Iris pigment epithelial cell (primary cell): ENCODE measurements around the gene DSCAML1.
"Not testable (repeated sequence)": the region's sequence is repeated elsewhere in the genome, so short reads cannot be mapped to it uniquely, and the experiment has no call there.

Source experiments
- DNase-seq: peaks from one replicate; pipeline ENCODE4 v3.0.0-alpha.2; 2011; ENCODE audit warnings: low read depth

Gene DSCAML1

GRCh38 chr11:117819096-117820040 is 22.4 kb upstream of the DSCAML1 start:
- peak; percentile 72 for DNase-seq

GRCh38 chr11:117818041-117818873 is 21.2 kb upstream of the DSCAML1 start:
- DNase-seq = peak; percentile 81

GRCh38 chr11:117817368-117818040 is 20.5 kb upstream of the DSCAML1 start:
- DNase-seq = peak; percentile 71

- no peak for DNase-seq
Measured at GRCh38 chr11:117816846-117817367, 19.9 kb upstream of the DSCAML1 start.

- DNase-seq = peak; percentile 28
Measured at GRCh38 chr11:117816151-117816741, 19.2 kb upstream of the DSCAML1 start.

- no peak for DNase-seq
Measured at GRCh38 chr11:117815262-117815803, 18.3 kb upstream of the DSCAML1 start.

GRCh38 chr11:117814766-117815261 is 17.8 kb upstream of the DSCAML1 start:
- peak; percentile 48 for DNase-seq

- no peak for DNase-seq
Measured at GRCh38 chr11:117814204-117814765, 17.3 kb upstream of the DSCAML1 start.

- not testable (repeated sequence) for DNase-seq
Measured at GRCh38 chr11:117810056-117810451, 13.0 kb upstream of the DSCAML1 start.

- peak; percentile 33 for DNase-seq
Measured at GRCh38 chr11:117809236-117810055, 12.4 kb upstream of the DSCAML1 start.

- DNase-seq = no peak
Measured at GRCh38 chr11:117808784-117809183, 11.8 kb upstream of the DSCAML1 start.

- peak; percentile 52 for DNase-seq
Measured at GRCh38 chr11:117807482-117808327, 10.7 kb upstream of the DSCAML1 start.

GRCh38 chr11:117806846-117807245 is 9.8 kb upstream of the DSCAML1 start:
- DNase-seq = no peak

- no peak for DNase-seq
Measured at GRCh38 chr11:117805045-117805444, 8.0 kb upstream of the DSCAML1 start.

- no peak for DNase-seq
Measured at GRCh38 chr11:117803896-117804295, 6.9 kb upstream of the DSCAML1 start.

GRCh38 chr11:117799634-117800033 is 2.6 kb upstream of the DSCAML1 start:
- DNase-seq = no peak

- DNase-seq = no peak
Measured at GRCh38 chr11:117796456-117796871, 552 bp downstream of the DSCAML1 start.

- no peak for DNase-seq
Measured at GRCh38 chr11:117795638-117796455, 1.2 kb downstream of the DSCAML1 start.
